ENCODE measurements around the gene MCTP1. TPM values are rescaled to one million over a fixed set of nuclear protein-coding genes. Genes with fewer than 3 reads are reported as not detected.

MCTP1 gene
- total and polyA plus RNA-seq, 10 of the 15 experiments (the other 5 are each of a cell fraction or from before 2014, with no cell fraction given), result 12.6 to 45.9 (median 18.8) TPM

DNA sequence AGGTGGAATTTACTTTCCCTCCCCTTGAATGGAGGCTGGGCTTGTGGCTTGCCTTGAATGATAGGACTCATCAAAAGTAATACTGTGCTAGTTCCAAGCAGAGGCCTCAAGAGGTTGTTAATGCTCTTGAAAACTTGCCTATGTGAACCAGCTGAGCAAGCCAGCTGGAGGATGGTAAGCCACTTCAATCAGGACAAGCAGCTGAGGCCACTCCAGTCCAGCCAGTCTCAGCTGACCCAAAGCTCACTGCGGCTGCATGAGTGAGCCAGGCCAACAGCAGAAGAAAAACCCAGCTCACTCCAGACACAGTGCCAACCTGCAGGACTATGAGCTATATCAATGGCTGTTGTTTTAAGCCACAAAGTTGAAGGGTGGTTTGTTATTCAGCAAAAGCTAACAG lies 182.8 kb downstream of the MCTP1 start:
- Histone ChIP-seq H3K36me3 (ENCODE audit: control insufficient read depth in 2 of 2, insufficient read depth in 2 of 2, low read length in 1 of 2) (no peaks in the 10 kb centered on the region), H3K4me3 (no peak overlapping the region), H3K4me2 (ENCODE audit: control insufficient read depth, insufficient read depth) (no peak overlapping the region), H3K4me1 (ENCODE audit: control insufficient read depth, insufficient read depth, low read length) (no peaks in the 10 kb centered on the region), H2AFZ (ENCODE audit: control insufficient read depth, low read depth, low read length) (no peak overlapping the region), H3K27ac (ENCODE audit: control insufficient read depth, insufficient read depth) (no peak overlapping the region), H3K79me2 (ENCODE audit: control insufficient read depth, insufficient read depth, low read length) (no peaks in the 10 kb centered on the region), H3K9me3 (replicated peaks; ENCODE audit: control insufficient read depth, insufficient read depth, low read length) (no peaks in the 10 kb centered on the region), H3K9ac (ENCODE audit: control insufficient read depth, insufficient read depth, low read length) (no peak overlapping the region), H3K27me3 (replicated peaks in 1 of 2; ENCODE audit: control insufficient read depth in 2 of 2, insufficient read depth in 2 of 2, low read length in 1 of 2) (no peaks in the 10 kb centered on the region), H4K20me1 (ENCODE audit: control insufficient read depth, insufficient read depth) (no peaks in the 10 kb centered on the region)
- WGBS (ENCODE audit: insufficient coverage, insufficient replicate concordance, low lambda C conversion rate, missing lambda C conversion rate), result 86% methylated on average over 1 of the region's 1 CpG
- ChIA-PET RAD21 (ENCODE audit: unreplicated experiment) (interaction anchor here (0.8 to 2.0 kb wide), 10 partner anchors 9 to 133 kb away, joined by 3 to 8 read pairs (median 6); no protein-coding TSS in a partner anchor), SMC1A (ENCODE audit: uncharacterized antibody, unreplicated experiment) (interaction anchor here (0.7 to 3.2 kb wide), 13 partner anchors 9 to 114 kb away, joined by 3 to 13 read pairs (median 4); no protein-coding TSS in a partner anchor), POLR2A (interaction anchor here (0.9 to 1.5 kb wide), 3 partner anchors 9 to 14 kb away, joined by 3 to 6 read pairs (median 3); no protein-coding TSS in a partner anchor), CTCF (interaction anchor here (0.8 to 2.1 kb wide), 5 partner anchors 9 to 132 kb away, joined by 3 to 9 read pairs (median 5); no protein-coding TSS in a partner anchor)
- intact Hi-C loops (cut with micrococcal nuclease; ENCODE audit: unreplicated experiment), result loop anchor here (2.0 kb wide), 1 partner anchor 13 kb away; no protein-coding TSS in a partner anchor
- no peak for FAIRE-seq
- no TSS peak for BruUV-seq (replicated peaks)
- no peak for DNase-seq (ENCODE audit: low read depth, low spot score)
- ATAC-seq, result peak; percentile 66
- TF ChIP-seq, protein P1, sequence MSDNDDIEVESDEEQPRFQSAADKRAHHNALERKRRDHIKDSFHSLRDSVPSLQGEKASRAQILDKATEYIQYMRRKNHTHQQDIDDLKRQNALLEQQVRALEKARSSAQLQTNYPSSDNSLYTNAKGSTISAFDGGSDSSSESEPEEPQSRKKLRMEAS (IDR thresholded peaks at IDR 0.05; ENCODE audit: low read depth, low read length), result no peak
- no peak for TF ChIP-seq EP300 (IDR thresholded peaks at IDR 0.05; ENCODE audit: borderline replicate concordance in 1 of 2, control insufficient read depth in 1 of 2, low read depth in 2 of 2, low read length in 2 of 2)
- TF ChIP-seq, protein P2, sequence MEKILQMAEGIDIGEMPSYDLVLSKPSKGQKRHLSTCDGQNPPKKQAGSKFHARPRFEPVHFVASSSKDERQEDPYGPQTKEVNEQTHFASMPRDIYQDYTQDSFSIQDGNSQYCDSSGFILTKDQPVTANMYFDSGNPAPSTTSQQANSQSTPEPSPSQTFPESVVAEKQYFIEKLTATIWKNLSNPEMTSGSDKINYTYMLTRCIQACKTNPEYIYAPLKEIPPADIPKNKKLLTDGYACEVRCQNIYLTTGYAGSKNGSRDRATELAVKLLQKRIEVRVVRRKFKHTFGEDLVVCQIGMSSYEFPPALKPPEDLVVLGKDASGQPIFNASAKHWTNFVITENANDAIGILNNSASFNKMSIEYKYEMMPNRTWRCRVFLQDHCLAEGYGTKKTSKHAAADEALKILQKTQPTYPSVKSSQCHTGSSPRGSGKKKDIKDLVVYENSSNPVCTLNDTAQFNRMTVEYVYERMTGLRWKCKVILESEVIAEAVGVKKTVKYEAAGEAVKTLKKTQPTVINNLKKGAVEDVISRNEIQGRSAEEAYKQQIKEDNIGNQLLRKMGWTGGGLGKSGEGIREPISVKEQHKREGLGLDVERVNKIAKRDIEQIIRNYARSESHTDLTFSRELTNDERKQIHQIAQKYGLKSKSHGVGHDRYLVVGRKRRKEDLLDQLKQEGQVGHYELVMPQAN (conservative IDR thresholded peaks at IDR 0.05), result no peak
- TF ChIP-seq, protein P3, sequence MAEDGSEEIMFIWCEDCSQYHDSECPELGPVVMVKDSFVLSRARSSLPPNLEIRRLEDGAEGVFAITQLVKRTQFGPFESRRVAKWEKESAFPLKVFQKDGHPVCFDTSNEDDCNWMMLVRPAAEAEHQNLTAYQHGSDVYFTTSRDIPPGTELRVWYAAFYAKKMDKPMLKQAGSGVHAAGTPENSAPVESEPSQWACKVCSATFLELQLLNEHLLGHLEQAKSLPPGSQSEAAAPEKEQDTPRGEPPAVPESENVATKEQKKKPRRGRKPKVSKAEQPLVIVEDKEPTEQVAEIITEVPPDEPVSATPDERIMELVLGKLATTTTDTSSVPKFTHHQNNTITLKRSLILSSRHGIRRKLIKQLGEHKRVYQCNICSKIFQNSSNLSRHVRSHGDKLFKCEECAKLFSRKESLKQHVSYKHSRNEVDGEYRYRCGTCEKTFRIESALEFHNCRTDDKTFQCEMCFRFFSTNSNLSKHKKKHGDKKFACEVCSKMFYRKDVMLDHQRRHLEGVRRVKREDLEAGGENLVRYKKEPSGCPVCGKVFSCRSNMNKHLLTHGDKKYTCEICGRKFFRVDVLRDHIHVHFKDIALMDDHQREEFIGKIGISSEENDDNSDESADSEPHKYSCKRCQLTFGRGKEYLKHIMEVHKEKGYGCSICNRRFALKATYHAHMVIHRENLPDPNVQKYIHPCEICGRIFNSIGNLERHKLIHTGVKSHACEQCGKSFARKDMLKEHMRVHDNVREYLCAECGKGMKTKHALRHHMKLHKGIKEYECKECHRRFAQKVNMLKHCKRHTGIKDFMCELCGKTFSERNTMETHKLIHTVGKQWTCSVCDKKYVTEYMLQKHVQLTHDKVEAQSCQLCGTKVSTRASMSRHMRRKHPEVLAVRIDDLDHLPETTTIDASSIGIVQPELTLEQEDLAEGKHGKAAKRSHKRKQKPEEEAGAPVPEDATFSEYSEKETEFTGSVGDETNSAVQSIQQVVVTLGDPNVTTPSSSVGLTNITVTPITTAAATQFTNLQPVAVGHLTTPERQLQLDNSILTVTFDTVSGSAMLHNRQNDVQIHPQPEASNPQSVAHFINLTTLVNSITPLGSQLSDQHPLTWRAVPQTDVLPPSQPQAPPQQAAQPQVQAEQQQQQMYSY (CRISPR knock-in tag; IDR thresholded peaks at IDR 0.05), result no peak
- no peak for TF ChIP-seq STAT1 (conservative IDR thresholded peaks at IDR 0.05)
- no peak for TF ChIP-seq RUNX3 (IDR thresholded peaks at IDR 0.05; ENCODE audit: low read length)
- no peak for TF ChIP-seq NFYB (IDR thresholded peaks at IDR 0.05; ENCODE audit: insufficient read depth, low read depth, low read length)
- TF ChIP-seq ZNF384 (IDR thresholded peaks at IDR 0.05; ENCODE audit: borderline replicate concordance, low read depth, low read length), result no peak
- no peak for TF ChIP-seq BHLHE40 (IDR thresholded peaks at IDR 0.05; ENCODE audit: borderline replicate concordance in 1 of 2, low read depth in 2 of 2, low read length in 1 of 2)
- in situ Hi-C loops (cut with MboI), result no loop called here

All from GM12878 (cell line).